HEK293T (cell line): ENCODE measurements around the gene MCF2L.

Source experiments
- ARNT ChIP-seq: fragments of 450-650 bp; IDR thresholded peaks from 2 replicates; pipeline ENCODE4 v1.6.1; 2017; ENCODE audit warnings: mild to moderate bottlenecking
- FOXK2 ChIP-seq: fragments of 450-650 bp; IDR thresholded peaks from 2 replicates; pipeline ENCODE4 v1.6.1; 2016; ENCODE audit warnings: mild to moderate bottlenecking
- FOXM1 ChIP-seq: fragments of 450-650 bp; IDR thresholded peaks from 2 replicates; pipeline ENCODE4 v1.6.1; 2017; ENCODE audit warnings: mild to moderate bottlenecking, borderline replicate concordance
- SUZ12 ChIP-seq: fragments of 450-650 bp; IDR thresholded peaks from 2 replicates; pipeline ENCODE4 v1.6.1; 2016; ENCODE audit warnings: mild to moderate bottlenecking
- TARDBP ChIP-seq: fragments of 450-650 bp; IDR thresholded peaks from 2 replicates; pipeline ENCODE4 v1.6.1; 2016

- TF ChIP-seq ARNT = no peak
- no peak for TF ChIP-seq SUZ12
- TF ChIP-seq FOXK2 = no peak
- no peak for TF ChIP-seq TARDBP
- no peak for TF ChIP-seq FOXM1
These were observed 127.2 kb downstream of the MCF2L start for GRCh38 chr13:113096052-113096744.
